SK-N-MC (cell line): ENCODE measurements around the gene ATG10.

ENCODE experiments used
- DNase-seq: peaks from one replicate; pipeline ENCODE4 v3.0.0-alpha.2; 2011; ENCODE audit warnings: low read depth, low spot score
- H3K27ac ChIP-seq: fragments of 200-600 bp; sonication (generic); 2 replicates; pipeline ENCODE4 v1.5.1; 2016; ENCODE audit warnings: mixed run types
- H3K36me3 ChIP-seq: fragments of 200-600 bp; sonication (generic); 2 replicates; pipeline ENCODE4 v1.6.1; 2017; ENCODE audit warnings: antibody characterized with exemption, low read length, mixed read lengths; ENCODE audit not compliant: insufficient read depth
- H3K4me3 ChIP-seq: fragments of 200-600 bp; sonication (generic); 2 replicates; pipeline ENCODE4 v1.5.1; 2016
- H3K9ac ChIP-seq: fragments of 200-600 bp; sonication (generic); 2 replicates; pipeline ENCODE4 v1.8.0; 2017; ENCODE audit warnings: mixed run types, mixed read lengths; ENCODE audit not compliant: insufficient read length
- H3K9me3 ChIP-seq: fragments of 200-600 bp; sonication (generic); 2 replicates; pipeline ENCODE4 v1.6.1; 2017; ENCODE audit warnings: low read depth, mild to moderate bottlenecking, antibody characterized with exemption, low read length, moderate library complexity, mixed read lengths
- EZH2 ChIP-seq: fragments of 200-600 bp; sonication (generic); IDR thresholded peaks from one replicate; pipeline ENCODE4 v1.6.1; 2017; ENCODE audit warnings: antibody characterized with exemption
- FOXP2 ChIP-seq: optimal IDR thresholded peaks from 2 replicates; pipeline ENCODE3; 2011; ENCODE audit warnings: mild to moderate bottlenecking, moderate library complexity; ENCODE audit not compliant: insufficient read depth; ENCODE audit errors: extremely low read length, control extremely low read depth
- POLR2AphosphoS5 ChIP-seq: IDR thresholded peaks from 2 replicates; pipeline ENCODE4 v1.6.1; 2012; ENCODE audit warnings: mild to moderate bottlenecking, low read depth, low read length, borderline replicate concordance

The ATG10 gene

DNA sequence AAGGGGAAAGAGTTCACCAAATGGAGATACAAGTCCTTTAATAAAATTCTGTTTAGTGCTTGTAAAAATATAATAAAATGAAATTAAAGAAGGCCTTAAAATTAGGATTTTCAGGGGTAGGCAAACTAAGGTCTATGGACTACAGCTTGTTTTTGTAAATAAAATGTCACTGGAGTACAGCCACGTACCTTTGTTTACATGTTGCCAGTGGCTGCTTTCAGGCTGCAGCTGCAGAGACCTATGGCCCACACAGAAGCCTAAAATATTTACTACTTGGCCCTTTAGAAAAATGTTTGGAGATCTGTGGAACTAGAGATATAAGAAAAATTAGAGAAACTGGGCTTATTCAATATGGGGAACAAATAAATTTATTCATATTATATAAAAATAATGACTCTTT, 183.5 kb downstream of the ATG10 start:
- DNase-seq = no peak
- Histone ChIP-seq H3K9ac (no peak overlapping the region), H3K4me3 (no peak overlapping the region), H3K27ac (no peak overlapping the region), H3K36me3 (no peaks in the 10 kb centered on the region), H3K9me3 (no peaks in the 10 kb centered on the region)
- no peak for TF ChIP-seq POLR2AphosphoS5
- TF ChIP-seq FOXP2 = no peak
- TF ChIP-seq EZH2 = no peak

DNA sequence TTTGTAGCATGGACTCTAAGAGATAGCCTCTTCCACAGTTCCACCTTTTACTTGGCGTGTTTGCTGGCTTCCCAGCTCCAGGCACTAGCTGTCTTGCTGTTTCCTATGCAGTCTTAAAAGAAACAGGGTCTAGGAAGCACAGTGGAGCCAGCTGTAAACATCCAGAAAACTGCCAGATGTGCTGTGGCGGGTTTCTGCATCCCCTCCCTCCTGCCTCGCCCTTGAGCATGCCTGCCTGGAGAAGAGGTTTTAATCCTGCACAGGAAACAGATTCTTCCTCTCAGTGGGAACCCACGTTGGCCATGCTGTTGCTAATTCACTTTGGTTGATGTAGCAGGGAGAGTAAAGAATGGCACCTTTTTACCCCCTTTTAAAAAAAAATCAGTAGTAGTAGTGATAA, 185.1 kb downstream of the ATG10 start:
- no peaks in the 10 kb centered on the region for H3K9me3 ChIP-seq
- H3K4me3 ChIP-seq = no peak overlapping the region
- no peak for DNase-seq
- TF ChIP-seq FOXP2 (peak; percentile 95), POLR2AphosphoS5 (no peak), EZH2 (no peak)
- H3K9ac ChIP-seq = no peak overlapping the region
- H3K36me3 ChIP-seq = no peaks in the 10 kb centered on the region
- H3K27ac ChIP-seq = no peak overlapping the region

DNA sequence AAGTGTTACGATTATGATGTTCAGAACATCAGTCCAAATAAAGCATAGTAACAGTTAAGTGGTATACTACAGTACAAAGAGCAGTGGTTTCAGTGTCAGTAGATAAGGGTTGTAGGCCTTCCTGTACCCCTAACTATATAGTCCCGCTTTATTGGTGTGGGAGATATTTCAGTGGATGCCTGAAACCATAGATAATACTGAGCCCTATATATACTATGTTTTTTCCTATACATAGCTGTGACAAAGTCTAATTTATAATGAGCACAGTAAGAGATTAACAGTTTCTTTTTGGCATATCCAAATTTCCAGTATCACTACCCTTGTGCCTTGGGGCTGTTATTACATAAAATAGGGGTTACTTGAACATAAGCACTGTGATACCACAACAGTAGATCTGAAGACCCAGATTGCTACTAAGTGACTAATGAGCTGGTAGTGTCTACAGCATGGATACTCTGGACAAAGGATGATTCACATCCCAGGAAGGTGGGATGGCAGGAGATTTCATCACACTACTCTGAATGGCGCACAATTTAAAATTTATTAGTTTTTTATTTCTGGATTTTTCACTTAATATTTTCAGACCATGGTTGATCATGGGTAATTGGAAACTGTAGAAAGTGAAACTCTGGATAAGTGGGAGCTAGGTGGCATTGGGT, 187.1 kb downstream of the ATG10 start:
- no peak for DNase-seq
- Histone ChIP-seq H3K9ac (no peak overlapping the region), H3K9me3 (no peaks in the 10 kb centered on the region), H3K4me3 (no peak overlapping the region), H3K36me3 (no peaks in the 10 kb centered on the region), H3K27ac (no peak overlapping the region)
- TF ChIP-seq FOXP2 = no peak

DNA sequence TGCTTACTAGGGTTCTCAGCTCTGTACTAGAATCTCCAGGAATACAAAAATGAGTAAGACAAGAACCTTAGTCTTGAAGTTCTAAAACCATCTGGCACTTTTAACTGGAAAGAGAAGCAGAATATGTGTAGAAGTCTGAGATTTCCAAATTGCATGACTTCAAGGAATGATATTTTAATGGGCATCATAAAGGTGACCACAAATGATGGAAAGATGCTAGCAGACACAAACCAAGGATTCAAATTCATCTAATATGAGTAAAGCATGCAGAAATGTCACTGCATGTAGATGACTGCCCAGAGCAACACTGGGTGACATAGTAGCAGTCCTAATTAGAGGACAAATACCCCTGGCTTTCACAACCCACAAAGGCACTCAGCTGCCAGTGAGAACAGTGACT, 189.1 kb downstream of the ATG10 start:
- H3K9ac ChIP-seq = no peak overlapping the region
- H3K36me3 ChIP-seq = no peaks in the 10 kb centered on the region
- no peak for DNase-seq
- H3K27ac ChIP-seq = no peak overlapping the region
- no peaks in the 10 kb centered on the region for H3K9me3 ChIP-seq
- no peak overlapping the region for H3K4me3 ChIP-seq
- TF ChIP-seq POLR2AphosphoS5 (no peak), FOXP2 (no peak), EZH2 (no peak)

DNA sequence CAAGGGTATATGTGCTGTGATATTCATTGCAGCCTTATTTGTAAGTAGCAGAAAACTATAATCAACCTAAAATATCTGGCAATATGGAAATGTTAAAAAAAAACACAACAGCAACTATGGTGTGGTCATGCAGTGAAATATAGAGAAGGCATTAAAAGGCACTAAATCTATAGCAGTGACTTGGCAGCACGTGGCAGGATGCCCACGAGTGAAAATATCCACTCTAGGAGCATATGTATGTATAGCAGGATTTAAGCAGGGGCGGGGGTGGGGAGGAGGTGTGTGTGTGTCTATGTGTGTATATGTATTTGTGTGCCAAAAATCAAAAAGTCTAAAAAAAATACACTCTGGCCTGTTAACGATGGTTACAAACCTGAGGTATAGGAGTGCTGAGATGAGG, 190.8 kb downstream of the ATG10 start:
- Histone ChIP-seq H3K4me3 (no peak overlapping the region), H3K27ac (no peak overlapping the region), H3K36me3 (no peaks in the 10 kb centered on the region), H3K9ac (no peak overlapping the region), H3K9me3 (no peaks in the 10 kb centered on the region)
- TF ChIP-seq POLR2AphosphoS5 = no peak
- no peak for TF ChIP-seq EZH2
- TF ChIP-seq FOXP2 = no peak
- DNase-seq = no peak

DNA sequence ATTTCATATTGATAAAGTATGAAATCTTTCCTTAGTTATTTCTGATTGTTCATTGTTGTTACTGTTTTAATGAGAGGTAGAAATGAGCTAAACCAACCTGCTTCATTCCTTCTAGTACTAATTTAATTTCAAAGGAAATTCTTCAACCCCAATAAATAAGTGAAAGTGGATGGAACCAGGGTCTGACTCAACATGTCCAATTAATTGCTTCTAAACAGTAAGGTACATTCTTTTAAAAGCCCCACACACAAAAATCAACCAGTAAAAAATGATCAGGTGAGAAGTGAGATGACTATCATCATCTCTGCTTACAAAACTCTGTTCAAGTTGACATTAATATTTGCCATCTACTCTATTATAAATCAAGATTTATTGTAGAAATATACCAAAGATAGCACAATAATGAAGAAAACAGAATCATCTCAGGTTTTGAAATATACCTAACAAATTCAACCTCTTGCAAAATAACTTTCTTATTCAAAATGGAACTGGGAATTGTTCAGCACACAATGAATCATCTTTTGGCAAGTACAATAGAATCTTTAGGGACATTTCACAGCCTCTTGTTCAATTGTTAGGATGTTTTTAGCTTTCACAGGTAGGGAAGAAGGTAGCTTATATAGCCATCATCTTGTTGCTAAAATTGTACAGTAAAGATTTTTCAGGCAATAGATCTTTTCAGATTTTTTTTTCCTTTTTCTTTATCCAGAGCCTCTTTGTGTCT, 191.8 kb downstream of the ATG10 start:
- H3K4me3 ChIP-seq = peak overlapping the region; percentile 21; the same call in 1 of the 2 replicates

DNA sequence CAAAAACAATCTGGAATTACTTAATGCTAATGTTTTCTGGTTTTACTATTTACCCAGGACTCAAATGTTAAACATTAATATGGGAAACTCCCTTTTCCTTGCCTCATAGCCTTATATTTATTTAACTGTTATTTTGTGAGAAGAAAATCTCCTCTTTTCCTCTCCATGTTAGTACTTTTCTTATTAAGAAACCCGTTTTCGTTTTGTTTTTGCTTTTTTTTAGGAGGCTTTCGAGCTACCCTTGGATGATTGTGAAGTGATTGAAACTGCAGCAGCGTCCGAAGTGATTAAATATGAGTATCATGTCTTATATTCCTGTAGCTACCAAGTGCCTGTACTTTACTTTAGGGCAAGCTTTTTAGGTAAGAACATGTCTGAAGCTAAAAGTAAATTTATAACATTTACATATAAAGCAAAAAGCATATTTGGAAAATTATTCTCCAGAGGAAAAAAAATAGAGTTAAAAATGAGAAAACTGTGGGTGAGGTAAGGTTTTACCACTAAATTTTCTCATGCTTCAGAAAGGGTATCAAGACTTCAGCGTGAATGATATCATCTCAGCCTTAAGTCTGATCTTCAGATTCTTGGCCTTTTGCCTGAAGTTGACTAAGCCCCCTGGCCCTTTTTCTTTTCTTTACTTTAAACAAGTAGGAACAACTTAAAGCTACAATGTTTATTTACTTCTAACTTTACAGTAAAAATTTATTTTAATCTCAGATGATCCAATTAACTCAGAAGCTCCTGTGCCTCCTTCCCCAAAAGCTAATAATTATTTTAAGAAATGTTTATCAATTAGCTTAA, 192.6 kb downstream of the ATG10 start:
- peak overlapping the region; percentile 78 for H3K27ac ChIP-seq
- no peaks in the 10 kb centered on the region for H3K9me3 ChIP-seq
- H3K9ac ChIP-seq = peak overlapping the region; percentile 41
- H3K4me3 ChIP-seq = peak overlapping the region; percentile 21
- peak; percentile 64 for DNase-seq
- TF ChIP-seq FOXP2 (no peak), EZH2 (no peak), POLR2AphosphoS5 (no peak)
- no peaks in the 10 kb centered on the region for H3K36me3 ChIP-seq

More for the DNA sequence above, 191.8 kb downstream of the ATG10 start:
- TF ChIP-seq FOXP2 = no peak
- Histone ChIP-seq H3K9ac (peak overlapping the region; percentile 41), H3K36me3 (no peaks in the 10 kb centered on the region), H3K9me3 (no peaks in the 10 kb centered on the region), H3K27ac (peak overlapping the region; percentile 78)
- no peak for DNase-seq

DNA sequence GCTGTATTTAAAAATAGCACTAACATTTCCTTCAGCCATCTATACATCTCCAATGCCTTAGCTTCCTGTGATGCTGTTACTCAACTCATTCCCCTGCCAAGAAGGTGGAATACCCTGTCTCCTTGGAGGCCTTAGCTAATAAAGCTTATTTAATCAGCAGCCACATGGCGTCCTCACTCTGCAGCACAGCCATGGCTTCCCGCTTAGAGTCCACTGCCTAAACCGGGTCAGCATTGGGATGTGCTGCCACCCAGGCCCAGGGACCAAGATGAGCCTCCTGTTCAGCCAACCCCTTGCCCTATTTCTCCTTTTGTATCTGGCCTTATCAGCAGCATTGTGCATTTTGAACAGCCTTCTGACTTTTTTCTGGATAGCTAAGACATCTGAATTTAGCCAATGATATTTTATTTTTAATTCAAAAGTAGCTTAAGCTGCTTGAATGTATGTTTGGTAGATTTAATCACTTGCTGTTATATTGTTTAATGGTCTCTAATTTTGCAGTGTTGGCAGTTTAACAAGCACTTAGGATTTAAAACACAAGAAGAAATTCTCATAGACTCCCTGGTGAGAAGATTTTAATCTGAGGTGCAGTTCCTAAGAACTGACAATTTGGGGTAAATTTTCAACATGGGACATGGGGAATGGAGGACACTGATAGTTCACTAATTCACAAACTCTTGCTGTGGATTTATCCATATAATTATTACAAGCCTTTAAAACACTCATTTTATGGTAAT, 193.3 kb downstream of the ATG10 start:
- H3K36me3 ChIP-seq = no peaks in the 10 kb centered on the region
- H3K9me3 ChIP-seq = no peaks in the 10 kb centered on the region
- H3K27ac ChIP-seq = peak overlapping the region; percentile 78
- H3K4me3 ChIP-seq = peak overlapping the region; percentile 21; the same call in 1 of the 2 replicates
- H3K9ac ChIP-seq = peak overlapping the region; percentile 41
- no peak for TF ChIP-seq POLR2AphosphoS5
- no peak for DNase-seq
